Measurements from ENCODE around the gene TFR2. TPM values are rescaled to one million over a fixed set of nuclear protein-coding genes. Genes with fewer than 3 reads are reported as not detected.
A peak's percentile ranks its signal among the peaks of the same experiment; 100 is the strongest.

Gene TFR2
- total RNA-seq, 1 donor from 2014 or later = 0.25 TPM

- Histone ChIP-seq H3K4me3 (no peak overlapping the region), H3K27ac (no peak overlapping the region), H3K36me3 (peaks cover 3 to 81% of the 10 kb centered on the region in 2 donors), H3K9me3 (no peaks in the 10 kb centered on the region), H3K27me3 (no peaks in the 10 kb centered on the region), H3K4me1 (peaks cover 34% of the 10 kb centered on the region)
- TF ChIP-seq, protein P1, sequence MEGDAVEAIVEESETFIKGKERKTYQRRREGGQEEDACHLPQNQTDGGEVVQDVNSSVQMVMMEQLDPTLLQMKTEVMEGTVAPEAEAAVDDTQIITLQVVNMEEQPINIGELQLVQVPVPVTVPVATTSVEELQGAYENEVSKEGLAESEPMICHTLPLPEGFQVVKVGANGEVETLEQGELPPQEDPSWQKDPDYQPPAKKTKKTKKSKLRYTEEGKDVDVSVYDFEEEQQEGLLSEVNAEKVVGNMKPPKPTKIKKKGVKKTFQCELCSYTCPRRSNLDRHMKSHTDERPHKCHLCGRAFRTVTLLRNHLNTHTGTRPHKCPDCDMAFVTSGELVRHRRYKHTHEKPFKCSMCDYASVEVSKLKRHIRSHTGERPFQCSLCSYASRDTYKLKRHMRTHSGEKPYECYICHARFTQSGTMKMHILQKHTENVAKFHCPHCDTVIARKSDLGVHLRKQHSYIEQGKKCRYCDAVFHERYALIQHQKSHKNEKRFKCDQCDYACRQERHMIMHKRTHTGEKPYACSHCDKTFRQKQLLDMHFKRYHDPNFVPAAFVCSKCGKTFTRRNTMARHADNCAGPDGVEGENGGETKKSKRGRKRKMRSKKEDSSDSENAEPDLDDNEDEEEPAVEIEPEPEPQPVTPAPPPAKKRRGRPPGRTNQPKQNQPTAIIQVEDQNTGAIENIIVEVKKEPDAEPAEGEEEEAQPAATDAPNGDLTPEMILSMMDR (IDR thresholded peaks at IDR 0.05) = no peak
- no peak for TF ChIP-seq POLR2AphosphoS5 (IDR thresholded peaks at IDR 0.05; ENCODE audit: insufficient read depth in 1 of 2, low read depth in 1 of 2)
- no peak for DNase-seq (ENCODE audit: extremely low spot score in 2 of 2)
- intact Hi-C loops (cut with DNase I) = no loop called here
These were observed 40.3 kb upstream of the TFR2 start for GRCh38 chr7:100681491-100682227.

DNA sequence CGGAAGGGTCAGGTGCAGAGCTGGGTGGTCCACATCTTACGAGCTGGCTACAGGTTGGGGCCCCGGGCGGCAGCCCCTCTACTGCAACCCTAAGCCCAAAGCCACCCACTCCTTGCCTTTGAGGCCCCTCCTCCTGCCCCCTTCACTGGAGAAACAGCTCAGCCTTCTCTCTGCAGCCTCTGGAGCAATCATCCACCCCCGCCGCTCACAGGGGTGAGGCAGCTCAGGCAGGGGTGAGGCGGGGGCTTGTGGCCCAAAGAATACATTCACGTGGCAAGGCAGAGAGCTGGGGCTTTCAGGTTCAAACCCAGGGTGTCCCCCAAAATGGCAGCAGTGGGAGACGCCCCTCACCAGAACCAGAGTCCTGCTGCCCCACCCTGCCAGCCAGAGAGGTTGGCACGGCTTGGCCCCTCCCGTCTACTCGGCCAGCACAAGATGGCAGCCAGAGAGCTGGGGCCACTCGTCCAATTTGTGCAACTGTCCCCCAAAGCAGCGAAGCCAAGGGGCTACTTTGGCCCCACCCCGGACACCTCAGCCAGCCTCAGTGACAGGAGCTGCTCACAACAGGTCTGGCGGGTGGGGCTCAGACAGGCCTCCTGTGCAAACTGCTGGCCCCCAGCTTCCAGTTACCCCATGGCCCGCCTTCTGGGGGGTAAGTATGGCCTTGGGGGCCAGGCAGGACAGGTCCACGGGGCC lies 39.4 kb upstream of the TFR2 start:
- TF ChIP-seq POLR2AphosphoS5 (IDR thresholded peaks at IDR 0.05; ENCODE audit: insufficient read depth in 1 of 2, low read depth in 1 of 2) (no peak), POLR2A (IDR thresholded peaks at IDR 0.05) (no peak)
- TF ChIP-seq, protein P1 (IDR thresholded peaks at IDR 0.05) = no peak
- H3K4me1 ChIP-seq = peaks cover 41% of the 10 kb centered on the region
- intact Hi-C loops (cut with DNase I) = no loop called here

DNA sequence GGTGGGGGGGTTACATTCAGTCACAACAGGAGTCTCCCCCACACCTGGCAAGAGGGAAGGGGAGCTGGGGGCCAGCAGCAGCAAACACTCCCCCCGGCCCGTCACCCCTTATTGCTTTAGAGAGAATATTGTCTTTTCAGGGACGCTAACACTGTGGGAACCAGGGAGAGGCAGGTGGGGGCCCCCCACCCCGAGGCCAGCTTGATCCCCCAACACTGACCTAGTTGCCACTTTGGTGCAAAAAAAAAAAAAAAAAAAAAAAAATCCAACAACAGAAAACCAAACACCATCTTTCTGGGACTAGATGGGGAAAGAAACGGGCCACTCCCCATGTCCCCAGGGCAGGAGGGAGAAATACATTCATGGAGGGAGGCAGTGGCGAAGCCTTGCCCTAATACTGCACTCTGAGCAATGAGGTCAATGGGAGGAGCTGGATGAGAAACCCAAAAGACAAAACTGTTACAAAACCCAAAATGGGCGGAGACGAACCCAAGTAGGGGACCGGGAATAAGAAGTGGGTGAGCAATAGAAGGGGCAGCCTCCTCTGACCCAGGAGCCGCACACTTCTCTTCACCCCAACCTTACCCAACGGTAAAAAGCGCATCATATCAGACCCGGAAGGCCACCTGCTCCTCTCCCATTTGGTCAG lies 38.7 kb upstream of the TFR2 start:
- DNase-seq (ENCODE audit: extremely low spot score in 2 of 2) = no peak
- TF ChIP-seq, protein P1 (IDR thresholded peaks at IDR 0.05) = no peak
- TF ChIP-seq POLR2A (IDR thresholded peaks at IDR 0.05) = no peak
- TF ChIP-seq POLR2AphosphoS5 (IDR thresholded peaks at IDR 0.05; ENCODE audit: insufficient read depth in 1 of 2, low read depth in 1 of 2) = no peak
- no peaks in the 10 kb centered on the region for H3K27me3 ChIP-seq
- H3K4me1 ChIP-seq = peaks cover 41% of the 10 kb centered on the region
- intact Hi-C loops (cut with DNase I) = loop anchor here (5.0 to 10.0 kb wide), 2 partner anchors 78 to 205 kb away; partner anchors contain the start of genes PCOLCE and TSC22D4
- no peak overlapping the region for H3K4me3 ChIP-seq
- peak overlapping the region; percentile 56 for H3K27ac ChIP-seq
- H3K9me3 ChIP-seq = no peaks in the 10 kb centered on the region
- peaks cover 3 to 69% of the 10 kb centered on the region in 2 donors for H3K36me3 ChIP-seq

More for the DNA sequence above, 39.4 kb upstream of the TFR2 start:
- Histone ChIP-seq H3K4me3 (no peak overlapping the region), H3K27ac (peak overlapping the region; percentile 56), H3K27me3 (no peaks in the 10 kb centered on the region), H3K9me3 (no peaks in the 10 kb centered on the region), H3K36me3 (peaks cover 3 to 76% of the 10 kb centered on the region in 2 donors)
- no peak for DNase-seq (ENCODE audit: extremely low spot score in 2 of 2)

GRCh38 chr7:100679129-100679926 lies 38.0 kb upstream of the TFR2 start:
- peak overlapping the region; percentile 56 for H3K27ac ChIP-seq
- peaks cover 3 to 62% of the 10 kb centered on the region in 2 donors for H3K36me3 ChIP-seq
- H3K4me3 ChIP-seq = no peak overlapping the region
- no peaks in the 10 kb centered on the region for H3K9me3 ChIP-seq
- DNase-seq (ENCODE audit: extremely low spot score in 2 of 2) = no peak
- peaks cover 41% of the 10 kb centered on the region for H3K4me1 ChIP-seq
- H3K27me3 ChIP-seq = no peaks in the 10 kb centered on the region
- TF ChIP-seq, protein P1 (IDR thresholded peaks at IDR 0.05) = no peak
- no peak for TF ChIP-seq POLR2A (IDR thresholded peaks at IDR 0.05)
- no peak for TF ChIP-seq POLR2AphosphoS5 (IDR thresholded peaks at IDR 0.05; ENCODE audit: insufficient read depth in 1 of 2, low read depth in 1 of 2)
- intact Hi-C loops (cut with DNase I) = loop anchor here (5.0 to 10.0 kb wide), 2 partner anchors 77 to 205 kb away; partner anchors contain the start of genes PCOLCE and TSC22D4
